Aorta (tissue), 5 donors: Measurements from ENCODE around the gene FANCE. TPM values are rescaled to one million over a fixed set of nuclear protein-coding genes. Genes with fewer than 3 reads are reported as not detected.

Experiments
- ATAC-seq: fragments of 200-7000 bp; cut with Tn5 transposase; one replicate; pipeline ENCODE4 v1.9.1; 2022; ENCODE audit warnings: moderate library complexity; ENCODE audit not compliant: low FRiP score
- DNase-seq, 2 donors: peaks; one replicate each; pipeline ENCODE4 v3.0.0-alpha.2; 2020
- H3K27ac ChIP-seq, 2 donors: one replicate each; pipeline ENCODE4 v1.5.1; 2013; ENCODE audit warnings: low read length in 2 of 2, mild to moderate bottlenecking in 2 of 2, moderate library complexity in 2 of 2, control low read depth in 1 of 2, inconsistent platforms in 1 of 2, low read depth in 1 of 2
- H3K27me3 ChIP-seq, 2 donors: one replicate each; pipeline ENCODE4 v1.6.1; 2013; ENCODE audit warnings: control low read depth in 1 of 2, low read length in 1 of 2, mild to moderate bottlenecking in 1 of 2, moderate library complexity in 1 of 2; ENCODE audit not compliant: insufficient read depth in 2 of 2, control insufficient read depth in 1 of 2
- H3K36me3 ChIP-seq, 2 donors: one replicate each; pipeline ENCODE4 v1.6.1; 2013; ENCODE audit warnings: control low read depth in 1 of 2, low read length in 1 of 2, mild to moderate bottlenecking in 1 of 2; ENCODE audit not compliant: insufficient read depth in 2 of 2, control insufficient read depth in 1 of 2
- H3K4me1 ChIP-seq, 2 donors: one replicate each; pipeline ENCODE4 v1.6.1; 2013; ENCODE audit warnings: low read length in 2 of 2, control low read depth in 1 of 2, mild to moderate bottlenecking in 1 of 2, moderate library complexity in 1 of 2; ENCODE audit not compliant: insufficient read depth in 2 of 2, control insufficient read depth in 1 of 2
- H3K4me3 ChIP-seq, 2 donors: one replicate each; pipeline ENCODE4 v1.5.1; 2013; ENCODE audit warnings: low read length in 2 of 2, control low read depth in 1 of 2, mild to moderate bottlenecking in 1 of 2
- H3K9me3 ChIP-seq: one replicate; pipeline ENCODE4 v1.6.1; 2013; ENCODE audit warnings: mild to moderate bottlenecking, low read length; ENCODE audit not compliant: control insufficient read depth
- WGBS, 2 donors: extraction: QIAGEN DNeasy Blood & Tissue Kit; methylation state at CpG; one replicate each; pipeline ENCODE4 v1.1.7; 2013; 5-methylcytosine and 5-hydroxymethylcytosine counted together
- intact Hi-C, 2 donors: fragments of 100-400 bp; cut with DNase I; formaldehyde crosslinking; loops; one replicate each; pipeline versions ENCODE4 v1.14.2 to v1.15.0; 2022
- long read RNA-seq, 2 donors: library from polyadenylated mRNA; unstranded; transcript quantifications; one replicate each; pipeline ENCODE4 v2.0.0, GENCODE V29; 2020 to 2021
- polyA plus RNA-seq, 2 donors: library from polyadenylated mRNA; stranded (reverse); fragments of 200-250 nt; gene quantifications; one replicate each; pipeline ENCODE4 v1.2.3, GENCODE V29; 2013
- total RNA-seq, 2 donors: library from RNA; stranded (reverse); fragmentation: NEBNext Ultra II Directional; extraction: Animal tissue kit (Norgen Biotek cat#: 25700); gene quantifications; one replicate each; pipeline ENCODE4 v1.2.1, GENCODE V29; 2021
- donor health status: healthy with polysubstance abuse.
- donor health status: Bipolar disorder and iron deficiency.
- donor health status: DM: no; HTN: no; CAD: no.
- donor health status: DM: no; HTN: no; CAD: no.
- donor health status: DM: yes; HTN: yes; CAD: no.

Gene FANCE, protein sequence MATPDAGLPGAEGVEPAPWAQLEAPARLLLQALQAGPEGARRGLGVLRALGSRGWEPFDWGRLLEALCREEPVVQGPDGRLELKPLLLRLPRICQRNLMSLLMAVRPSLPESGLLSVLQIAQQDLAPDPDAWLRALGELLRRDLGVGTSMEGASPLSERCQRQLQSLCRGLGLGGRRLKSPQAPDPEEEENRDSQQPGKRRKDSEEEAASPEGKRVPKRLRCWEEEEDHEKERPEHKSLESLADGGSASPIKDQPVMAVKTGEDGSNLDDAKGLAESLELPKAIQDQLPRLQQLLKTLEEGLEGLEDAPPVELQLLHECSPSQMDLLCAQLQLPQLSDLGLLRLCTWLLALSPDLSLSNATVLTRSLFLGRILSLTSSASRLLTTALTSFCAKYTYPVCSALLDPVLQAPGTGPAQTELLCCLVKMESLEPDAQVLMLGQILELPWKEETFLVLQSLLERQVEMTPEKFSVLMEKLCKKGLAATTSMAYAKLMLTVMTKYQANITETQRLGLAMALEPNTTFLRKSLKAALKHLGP
- 1 to 10 TPM; 4.7 to 5.5 TPM for total RNA-seq
- 1 to 10 TPM; 1.3 to 4.4 TPM for polyA plus RNA-seq
- long read RNA-seq, donor 1, transcript FANCE-201 (10 exons, 2,554 nt), result major isoform, 7 of 16 reads
- long read RNA-seq, donor 1, partial matches to known transcripts, result 1 of 16 reads
- long read RNA-seq, donor 1, other reads (novel, unspliced or antisense), result 8 of 16 reads
- long read RNA-seq, donor 2, partial matches to known transcripts, result 1 of 8 reads
- long read RNA-seq, donor 2, other reads (novel, unspliced or antisense), result 4 of 8 reads

DNA sequence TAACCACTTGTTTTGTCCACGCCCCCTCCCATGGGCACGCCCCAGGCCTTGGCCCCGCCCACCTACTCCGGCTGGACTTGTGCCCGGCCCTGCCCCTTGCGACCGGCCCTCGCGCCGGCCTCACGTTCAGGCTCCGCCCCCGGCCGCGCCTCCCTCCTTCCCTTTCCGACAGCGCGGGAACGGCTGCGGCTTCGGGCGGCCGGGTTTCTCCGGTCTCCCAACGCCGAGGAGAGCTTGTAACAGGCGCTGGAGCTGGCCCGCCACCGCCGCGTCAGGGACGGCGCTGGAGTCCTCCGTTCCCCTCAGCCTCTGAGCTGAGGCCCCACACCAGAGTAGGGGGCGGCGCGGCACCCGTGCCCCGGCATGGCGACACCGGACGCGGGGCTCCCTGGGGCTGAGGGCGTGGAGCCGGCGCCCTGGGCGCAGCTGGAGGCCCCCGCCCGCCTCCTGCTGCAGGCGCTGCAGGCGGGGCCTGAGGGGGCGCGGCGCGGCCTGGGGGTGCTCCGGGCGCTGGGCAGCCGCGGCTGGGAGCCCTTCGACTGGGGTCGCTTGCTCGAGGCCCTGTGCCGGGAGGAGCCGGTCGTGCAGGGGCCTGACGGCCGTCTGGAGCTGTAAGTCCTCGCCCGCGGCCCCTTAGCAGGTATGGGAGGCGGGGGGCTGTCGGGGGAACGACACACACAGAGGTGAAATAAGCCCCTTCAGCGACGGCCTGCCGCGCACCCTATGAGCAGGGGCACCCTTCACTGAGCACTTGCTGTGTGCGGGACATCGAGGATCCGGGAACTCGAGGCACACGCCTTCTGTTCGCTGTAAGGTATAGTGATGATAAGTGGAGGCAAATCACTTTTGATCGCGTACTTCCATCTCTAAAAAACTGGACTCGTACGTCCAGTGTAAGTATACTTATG lies at the start of gene FANCE:
Gene FANCE, plus strand, starts transcription at position 156 of the 908 bp plus-strand sequence. Its CDS starts 208 bp downstream, at position 364.
- WGBS, 2 donors, result 1% methylated on average over 81 to 87 of the region's 87 CpGs
- no peaks in the 10 kb centered on the region for H3K27me3 ChIP-seq
- intact Hi-C loops, result no loop called here
- H3K9me3 ChIP-seq, result no peaks in the 10 kb centered on the region
- ATAC-seq (peak; percentile 97), DNase-seq (peak; percentile 96 to 99)
- no peak within 1 kb of the TSS for H3K27ac ChIP-seq
- H3K4me3 ChIP-seq, result peak within 1 kb of the TSS; percentile 59 to 84
- no peaks in the 10 kb centered on the region for H3K4me1 ChIP-seq
- H3K36me3 ChIP-seq, result no peaks in the 10 kb centered on the region

DNA sequence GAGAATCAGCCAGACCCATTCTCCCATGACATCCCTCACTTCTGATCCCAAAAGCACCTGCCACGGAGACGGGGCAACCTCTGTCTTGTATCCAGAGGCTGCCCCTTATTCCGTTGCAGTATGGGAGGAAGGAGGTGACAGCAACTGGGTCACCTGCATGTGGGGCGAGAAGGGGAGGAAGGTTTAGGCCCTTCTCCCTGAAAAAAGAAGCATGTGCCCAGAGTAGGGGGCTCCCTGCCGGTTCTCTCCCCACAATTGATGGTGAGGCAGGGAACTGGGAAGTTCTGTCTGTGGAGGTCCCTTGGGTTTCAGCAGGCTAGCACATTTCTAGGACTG lies 49.3 kb upstream of the FANCE start:
- Histone ChIP-seq H3K36me3 (no peaks in the 10 kb centered on the region), H3K27ac (no peak overlapping the region), H3K4me3 (no peak overlapping the region), H3K27me3 (no peaks in the 10 kb centered on the region), H3K9me3 (no peaks in the 10 kb centered on the region), H3K4me1 (no peaks in the 10 kb centered on the region)
- DNase-seq (no peak), ATAC-seq (no peak)
- intact Hi-C loops, result no loop called here
- WGBS, 2 donors, result 92 to 97% methylated on average over 5 of the region's 5 CpGs

DNA sequence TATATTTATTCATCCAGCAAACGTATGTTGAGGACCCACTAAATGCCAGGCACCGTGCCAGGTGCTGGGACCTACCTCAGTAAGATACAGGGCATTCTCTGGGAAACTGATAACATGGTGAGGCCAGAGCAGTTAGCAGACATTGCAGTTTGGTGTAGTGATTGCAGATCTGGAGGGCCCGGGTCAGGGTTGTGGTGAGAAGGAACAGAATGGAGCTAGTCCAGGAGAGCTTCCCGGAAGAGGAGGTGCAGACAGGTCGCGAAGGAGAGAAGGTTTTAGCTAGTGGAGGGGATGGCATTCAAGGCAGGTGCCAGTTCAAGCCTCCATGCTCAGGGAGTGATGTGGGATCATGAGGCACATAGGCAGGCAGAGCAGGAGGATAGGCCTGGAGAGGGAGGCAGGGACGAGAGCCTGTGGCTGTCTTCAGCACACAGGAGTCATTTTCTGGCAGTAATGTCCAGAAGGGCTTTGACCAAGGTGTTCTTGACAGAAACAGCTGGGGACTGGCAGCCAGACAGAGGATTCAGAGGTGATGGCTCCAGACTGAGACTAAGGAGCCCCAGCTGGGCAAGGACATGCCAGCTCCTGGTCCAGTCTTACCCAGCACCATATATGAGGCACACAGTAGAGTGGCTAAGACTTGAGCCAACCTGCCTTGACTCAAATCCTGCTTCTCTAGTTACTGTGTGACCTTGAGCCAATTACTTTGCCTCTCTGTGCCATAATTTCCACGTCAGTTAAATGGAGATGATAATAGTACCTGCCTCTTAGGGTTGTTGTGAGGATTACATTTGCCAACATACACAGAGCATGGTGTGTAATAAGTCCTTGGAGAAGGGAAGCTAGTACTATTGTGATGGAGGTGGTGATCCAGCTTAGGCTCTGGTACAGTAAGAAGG lies 48.3 kb upstream of the FANCE start:
- no peaks in the 10 kb centered on the region for H3K9me3 ChIP-seq
- H3K4me3 ChIP-seq, result no peak overlapping the region
- no peak for ATAC-seq
- H3K27me3 ChIP-seq, result no peaks in the 10 kb centered on the region
- H3K36me3 ChIP-seq, result no peaks in the 10 kb centered on the region
- 90% methylated on average over 8 of the region's 8 CpGs for WGBS, 2 donors
- intact Hi-C loops, result no loop called here
- DNase-seq, result no peak
- H3K4me1 ChIP-seq, result no peaks in the 10 kb centered on the region
- no peak overlapping the region for H3K27ac ChIP-seq

DNA sequence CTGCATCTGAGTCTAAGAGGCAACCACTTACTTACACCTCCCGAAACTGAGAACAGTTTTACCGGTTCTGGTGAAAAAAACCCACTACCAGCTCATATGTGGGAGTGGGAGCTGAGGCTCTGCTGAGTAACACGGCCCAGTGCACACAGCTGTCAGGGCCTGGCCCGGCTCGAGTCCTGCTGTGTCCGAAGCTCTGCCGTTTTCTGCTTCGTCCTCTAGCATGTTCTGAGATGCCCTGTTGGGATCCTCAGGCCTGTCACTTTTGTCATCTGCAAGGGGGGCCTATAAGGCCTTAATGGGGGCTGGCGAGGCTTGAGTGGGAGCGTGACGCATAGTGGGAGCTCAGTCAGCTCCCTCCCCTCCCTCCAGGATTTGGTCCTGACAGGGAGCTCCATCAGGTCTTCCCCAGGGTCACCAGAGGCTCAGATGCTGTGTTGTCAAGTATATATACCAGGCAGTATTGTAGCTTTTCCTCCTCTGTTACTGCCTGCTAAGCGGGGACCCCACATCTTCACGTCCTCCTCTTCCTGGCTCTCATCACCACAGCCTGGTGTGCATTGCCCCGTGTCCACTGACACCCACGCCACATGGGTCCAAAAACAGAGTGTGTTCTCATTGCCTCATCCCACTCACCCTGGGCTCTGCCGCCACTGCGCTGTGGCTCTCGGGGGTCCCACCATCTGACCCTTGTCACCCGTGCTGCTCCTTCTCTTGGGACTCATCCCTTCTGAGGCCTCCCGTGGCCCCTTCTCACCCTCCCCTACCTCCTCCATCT lies 45.2 kb upstream of the FANCE start:
- H3K9me3 ChIP-seq, result no peaks in the 10 kb centered on the region
- no peak overlapping the region for H3K27ac ChIP-seq
- no peaks in the 10 kb centered on the region for H3K36me3 ChIP-seq
- no peaks in the 10 kb centered on the region for H3K27me3 ChIP-seq
- no peak overlapping the region for H3K4me3 ChIP-seq
- ATAC-seq, result no peak
- 89 to 90% methylated on average over 20 of the region's 20 CpGs for WGBS, 2 donors
- intact Hi-C loops, result no loop called here
- no peak for DNase-seq
- H3K4me1 ChIP-seq, result no peaks in the 10 kb centered on the region

DNA sequence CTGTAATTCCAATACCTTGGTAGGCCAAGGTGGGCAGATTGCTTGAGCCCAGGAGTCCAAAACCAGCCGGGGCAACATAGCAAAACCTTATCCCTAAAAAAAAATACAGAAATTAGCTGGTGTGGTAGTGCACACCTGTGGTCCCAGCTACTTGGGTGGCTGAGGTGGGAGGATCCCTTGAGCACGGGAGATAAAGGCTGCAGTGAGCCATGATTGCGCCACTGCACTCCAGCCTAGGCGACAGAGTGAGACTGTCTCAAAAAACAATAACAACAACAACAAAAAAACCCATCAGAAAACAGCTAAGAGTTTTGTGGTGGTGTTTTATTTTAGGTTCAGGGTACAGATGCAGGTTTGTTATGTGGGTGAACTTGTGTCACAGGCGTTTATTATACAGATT lies 42.9 kb upstream of the FANCE start:
- H3K9me3 ChIP-seq, result no peaks in the 10 kb centered on the region
- H3K36me3 ChIP-seq, result no peaks in the 10 kb centered on the region
- H3K4me1 ChIP-seq, result no peaks in the 10 kb centered on the region
- no peak overlapping the region for H3K4me3 ChIP-seq
- ATAC-seq (no peak), DNase-seq (no peak)
- intact Hi-C loops, result no loop called here
- no peaks in the 10 kb centered on the region for H3K27me3 ChIP-seq
- WGBS, 2 donors, result 89 to 95% methylated on average over 5 of the region's 5 CpGs
- no peak overlapping the region for H3K27ac ChIP-seq

DNA sequence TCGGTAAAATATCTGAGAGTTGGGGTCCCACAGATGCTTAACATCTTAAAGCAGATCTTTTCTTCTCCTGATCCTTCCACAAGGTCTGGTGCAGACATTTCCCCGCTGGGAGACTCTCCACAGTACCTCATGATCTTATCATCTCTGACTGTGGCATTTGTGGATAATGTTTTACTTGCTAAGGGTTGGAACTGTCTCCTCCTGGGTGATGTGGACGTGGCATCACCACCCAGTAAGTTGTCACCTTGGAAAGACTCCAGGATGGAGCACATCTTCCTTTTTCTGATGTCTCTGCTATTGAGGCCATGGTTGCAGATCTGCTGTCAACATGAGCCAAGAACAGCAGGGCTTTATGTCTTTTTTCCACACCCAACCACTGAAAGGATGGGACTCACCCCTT lies 42.0 kb upstream of the FANCE start:
- H3K27ac ChIP-seq, result no peak overlapping the region
- no peaks in the 10 kb centered on the region for H3K9me3 ChIP-seq
- no peak overlapping the region for H3K4me3 ChIP-seq
- H3K4me1 ChIP-seq, result no peaks in the 10 kb centered on the region
- DNase-seq (no peak), ATAC-seq (no peak)
- 65 to 66% methylated on average over 3 of the region's 3 CpGs for WGBS, 2 donors
- intact Hi-C loops, result no loop called here
- no peaks in the 10 kb centered on the region for H3K27me3 ChIP-seq
- no peaks in the 10 kb centered on the region for H3K36me3 ChIP-seq

DNA sequence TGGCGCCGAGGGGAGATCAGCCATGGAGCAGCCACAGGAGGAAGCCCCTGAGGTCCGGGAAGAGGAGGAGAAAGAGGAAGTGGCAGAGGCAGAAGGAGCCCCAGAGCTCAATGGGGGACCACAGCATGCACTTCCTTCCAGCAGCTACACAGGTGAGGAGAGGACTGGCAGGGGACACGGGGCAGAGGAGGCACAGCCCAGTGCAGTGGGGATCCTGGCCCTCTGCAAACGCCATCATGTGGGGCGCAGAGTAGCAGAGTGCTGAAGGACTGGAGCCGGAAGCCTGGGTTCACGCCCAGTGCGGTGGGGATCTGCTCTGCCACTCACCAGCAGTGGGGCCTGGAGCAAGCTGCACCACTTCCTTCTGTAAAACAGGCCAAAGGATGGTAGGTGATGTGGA lies 41.1 kb upstream of the FANCE start:
- no peaks in the 10 kb centered on the region for H3K27me3 ChIP-seq
- ATAC-seq (no peak), DNase-seq (no peak)
- H3K27ac ChIP-seq, result no peak overlapping the region
- no peaks in the 10 kb centered on the region for H3K9me3 ChIP-seq
- no peaks in the 10 kb centered on the region for H3K4me1 ChIP-seq
- no peak overlapping the region for H3K4me3 ChIP-seq
- no peaks in the 10 kb centered on the region for H3K36me3 ChIP-seq
- 88 to 90% methylated on average over 9 of the region's 9 CpGs for WGBS, 2 donors
- intact Hi-C loops, result no loop called here
